AG09319 (cell line): ENCODE results near the gene SNX7.

Experiments
- DNase-seq: peaks from one replicate; pipeline ENCODE4 v3.0.0-alpha.2; 2010; ENCODE audit warnings: low read depth; ENCODE audit errors: extremely low read depth
- CTCF ChIP-seq: IDR thresholded peaks from 2 replicates; pipeline ENCODE4 v1.5.1; 2011; ENCODE audit warnings: low read depth, mild to moderate bottlenecking, inconsistent platforms, low read length, moderate library complexity

SNX7 gene

GRCh38 chr1:98677288-98677687, 15.8 kb downstream of the SNX7 start:
- peak; percentile 76 for DNase-seq
- TF ChIP-seq CTCF, result no peak

GRCh38 chr1:98681812-98682211, 20.3 kb downstream of the SNX7 start:
- no peak for DNase-seq
- no peak for TF ChIP-seq CTCF

GRCh38 chr1:98688110-98688739, 26.7 kb downstream of the SNX7 start:
- DNase-seq, result no peak
- TF ChIP-seq CTCF, result no peak

- DNase-seq, result no peak
- TF ChIP-seq CTCF, result no peak
Measured at GRCh38 chr1:98690576-98690975, 29.1 kb downstream of the SNX7 start.

- DNase-seq, result no peak
- no peak for TF ChIP-seq CTCF
Measured at GRCh38 chr1:98692482-98692881, 31.0 kb downstream of the SNX7 start.

- TF ChIP-seq CTCF, result no peak
- DNase-seq, result no peak
Measured at GRCh38 chr1:98693385-98693784, 31.9 kb downstream of the SNX7 start.

- no peak for TF ChIP-seq CTCF
- DNase-seq, result no peak
Measured at GRCh38 chr1:98696077-98696476, 34.6 kb downstream of the SNX7 start.
